GM20431 (cell line): ENCODE measurements around the gene APOC3.

Source experiments
- in situ Hi-C: fragments of 300-500 bp; cut with MseI, MboI; formaldehyde crosslinking; loops from one replicate; pipeline ENCODE4 v1.15.0; 2020; ENCODE audit warnings: low sequenced_read_pairs; ENCODE audit not compliant: unreplicated experiment

APOC3 gene

DNA sequence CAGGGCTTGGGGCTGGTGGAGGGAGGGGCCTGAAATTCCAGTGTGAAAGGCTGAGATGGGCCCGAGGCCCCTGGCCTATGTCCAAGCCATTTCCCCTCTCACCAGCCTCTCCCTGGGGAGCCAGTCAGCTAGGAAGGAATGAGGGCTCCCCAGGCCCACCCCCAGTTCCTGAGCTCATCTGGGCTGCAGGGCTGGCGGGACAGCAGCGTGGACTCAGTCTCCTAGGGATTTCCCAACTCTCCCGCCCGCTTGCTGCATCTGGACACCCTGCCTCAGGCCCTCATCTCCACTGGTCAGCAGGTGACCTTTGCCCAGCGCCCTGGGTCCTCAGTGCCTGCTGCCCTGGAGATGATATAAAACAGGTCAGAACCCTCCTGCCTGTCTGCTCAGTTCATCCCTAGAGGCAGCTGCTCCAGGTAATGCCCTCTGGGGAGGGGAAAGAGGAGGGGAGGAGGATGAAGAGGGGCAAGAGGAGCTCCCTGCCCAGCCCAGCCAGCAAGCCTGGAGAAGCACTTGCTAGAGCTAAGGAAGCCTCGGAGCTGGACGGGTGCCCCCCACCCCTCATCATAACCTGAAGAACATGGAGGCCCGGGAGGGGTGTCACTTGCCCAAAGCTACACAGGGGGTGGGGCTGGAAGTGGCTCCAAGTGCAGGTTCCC, at the start of gene APOC3:
Gene APOC3 (plus strand): TSS at position 383 of the 659 bp plus-strand sequence. CDS start 676 bp downstream, outside the sequence.
- in situ Hi-C loops: no loop called here

GRCh38 chr11:116782728-116783127, 47.0 kb upstream of the APOC3 start:
- in situ Hi-C loops: loop anchor here (25.0 kb wide), 1 partner anchor 330 kb away; no protein-coding TSS in a partner anchor

DNA sequence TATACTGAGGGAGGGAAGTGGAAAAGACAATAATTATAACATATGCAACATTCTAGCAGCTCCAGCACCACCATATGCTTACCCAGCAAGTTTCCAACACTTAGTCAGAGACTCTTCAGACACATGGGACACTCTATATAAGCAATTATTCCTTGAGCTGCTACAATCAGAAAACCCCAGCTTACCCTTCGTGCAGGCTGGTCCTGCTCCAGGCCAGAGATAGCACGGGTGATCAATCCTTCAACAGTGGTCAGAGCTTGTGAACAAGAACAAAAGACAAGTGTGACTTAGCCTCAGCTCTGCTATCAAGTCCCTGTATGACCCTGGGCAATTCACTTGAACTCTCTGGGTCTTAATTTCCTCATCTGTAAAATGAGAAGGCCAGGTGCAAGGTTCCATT, 43.4 kb upstream of the APOC3 start:
- in situ Hi-C loops: loop anchor here (25.0 kb wide), 1 partner anchor 326 kb away; no protein-coding TSS in a partner anchor

GRCh38 chr11:116786966-116787365, 42.7 kb upstream of the APOC3 start:
- in situ Hi-C loops: loop anchor here (25.0 kb wide), 1 partner anchor 325 kb away; no protein-coding TSS in a partner anchor

- in situ Hi-C loops: loop anchor here (25.0 kb wide), 1 partner anchor 325 kb away; no protein-coding TSS in a partner anchor
These were observed 42.3 kb upstream of the APOC3 start for GRCh38 chr11:116787436-116787785.

- in situ Hi-C loops: loop anchor here (25.0 kb wide), 1 partner anchor 324 kb away; no protein-coding TSS in a partner anchor
These were observed 41.8 kb upstream of the APOC3 start, which contains the start of gene ZPR1 for GRCh38 chr11:116787786-116788486. Gene ZPR1, minus strand, starts transcription at chr11:116788023. Its CDS starts 33 bp downstream, at chr11:116787990.

GRCh38 chr11:116788534-116788933, 41.2 kb upstream of the APOC3 start:
- in situ Hi-C loops: loop anchor here (25.0 kb wide), 1 partner anchor 324 kb away; no protein-coding TSS in a partner anchor

DNA sequence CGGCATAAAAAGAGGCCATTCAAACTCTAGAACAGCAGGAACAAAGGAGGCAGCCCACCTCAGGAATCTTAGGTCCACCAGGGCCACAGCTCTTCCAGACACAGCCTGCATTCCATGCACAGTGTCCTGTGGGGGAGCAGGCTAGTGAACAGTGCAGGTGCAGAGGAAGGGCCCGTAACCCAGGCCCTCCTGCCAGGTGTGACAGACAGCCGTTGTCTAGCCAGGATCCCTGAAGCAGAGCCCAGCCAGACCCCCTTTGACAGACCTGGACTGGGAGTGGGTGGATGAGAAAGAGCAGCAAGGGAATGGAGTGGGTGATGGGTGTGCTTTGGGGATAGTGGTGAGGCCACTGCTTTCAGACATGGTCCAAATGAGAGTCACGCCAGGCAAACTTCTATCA, 40.7 kb upstream of the APOC3 start:
- in situ Hi-C loops: loop anchor here (25.0 kb wide), 1 partner anchor 323 kb away; no protein-coding TSS in a partner anchor

- in situ Hi-C loops: loop anchor here (25.0 kb wide), 1 partner anchor 322 kb away; no protein-coding TSS in a partner anchor
These were observed 39.3 kb upstream of the APOC3 start for GRCh38 chr11:116790167-116791001.

DNA sequence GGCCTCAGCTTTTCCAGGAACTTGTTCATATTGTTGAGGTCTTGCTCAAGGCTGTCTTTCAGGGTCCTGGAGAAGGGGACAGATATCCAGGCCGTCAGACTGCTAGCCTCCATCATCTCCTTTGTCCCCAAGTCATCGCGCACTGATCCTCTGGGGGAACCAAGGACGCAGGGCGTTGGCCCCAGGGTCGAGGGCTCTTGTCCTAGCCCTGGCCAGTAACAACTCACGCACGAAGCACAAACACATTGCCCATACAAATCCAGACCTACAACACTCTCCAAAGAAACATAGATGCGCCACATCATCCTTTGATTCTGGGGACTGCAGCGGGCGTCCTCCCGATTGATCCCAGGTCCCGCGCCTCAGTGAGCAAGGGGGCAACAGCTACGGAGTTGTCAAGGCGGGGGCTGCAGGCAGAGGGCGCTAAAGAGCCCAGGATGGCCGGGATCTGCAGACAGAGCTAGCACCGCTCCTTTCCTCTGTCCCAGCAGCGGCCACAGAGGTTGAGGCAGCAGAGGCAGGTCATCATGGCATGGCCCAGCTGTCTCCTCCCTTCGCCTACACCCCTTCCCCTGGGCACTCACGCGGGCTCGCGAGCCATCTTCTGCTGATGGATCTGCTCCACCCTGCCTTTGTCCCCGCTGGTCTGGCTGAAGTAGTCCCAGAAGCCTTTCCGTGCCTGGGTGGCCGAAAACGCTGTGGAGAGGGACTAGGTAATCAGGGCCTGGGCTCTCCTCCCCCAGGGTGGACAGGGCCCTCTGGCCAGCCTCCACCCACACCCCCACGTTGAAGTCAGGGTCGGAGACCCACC, 38.5 kb upstream of the APOC3 start:
- in situ Hi-C loops: loop anchor here (25.0 kb wide), 1 partner anchor 321 kb away; no protein-coding TSS in a partner anchor

DNA sequence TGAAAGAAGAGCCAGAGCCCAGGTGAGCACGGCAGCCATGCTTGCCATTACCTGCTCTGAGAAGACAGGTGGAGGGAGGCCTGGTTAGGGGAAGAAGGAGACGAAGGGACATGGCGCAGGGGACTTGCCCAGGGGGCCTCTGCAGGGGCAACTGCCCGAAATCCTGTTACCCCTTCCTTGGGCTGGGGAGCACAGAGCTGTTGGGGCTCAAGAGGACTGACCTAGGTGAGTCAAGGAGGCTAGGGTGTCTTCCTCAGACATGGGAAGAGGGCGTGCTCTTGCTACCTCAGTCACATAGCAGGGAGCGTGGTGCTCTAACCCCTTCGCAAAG, 37.9 kb upstream of the APOC3 start, which contains the start of gene APOA5:
Gene APOA5 (minus strand): TSS at position 67 of the 331 bp plus-strand sequence. CDS start 19 bp downstream, at position 48.
- in situ Hi-C loops: loop anchor here (25.0 kb wide), 1 partner anchor 321 kb away; no protein-coding TSS in a partner anchor

- in situ Hi-C loops: loop anchor here (25.0 kb wide), 1 partner anchor 320 kb away; no protein-coding TSS in a partner anchor
These were observed 37.4 kb upstream of the APOC3 start for GRCh38 chr11:116792144-116792868.

GRCh38 chr11:116792869-116793771, 36.6 kb upstream of the APOC3 start:
- in situ Hi-C loops: loop anchor here (25.0 kb wide), 1 partner anchor 319 kb away; no protein-coding TSS in a partner anchor

DNA sequence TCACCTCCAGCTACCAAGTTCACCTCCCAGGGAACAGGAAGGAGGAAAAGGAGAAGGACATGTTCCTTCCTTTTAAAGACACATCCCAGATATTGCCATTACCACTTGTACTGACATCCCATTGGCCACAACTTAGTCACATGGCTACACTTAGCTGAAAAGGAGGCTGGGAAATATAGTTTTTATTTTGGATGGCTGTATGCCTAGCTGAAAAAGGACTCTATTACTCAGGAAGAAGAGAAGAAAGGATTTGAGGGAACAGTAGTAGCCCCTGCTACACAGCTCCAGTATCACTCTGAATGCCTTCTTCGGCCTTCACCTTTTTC, 36.0 kb upstream of the APOC3 start:
- in situ Hi-C loops: loop anchor here (25.0 kb wide), 1 partner anchor 319 kb away; no protein-coding TSS in a partner anchor

GRCh38 chr11:116794851-116795250, 34.9 kb upstream of the APOC3 start:
- in situ Hi-C loops: loop anchor here (25.0 kb wide), 1 partner anchor 317 kb away; no protein-coding TSS in a partner anchor

DNA sequence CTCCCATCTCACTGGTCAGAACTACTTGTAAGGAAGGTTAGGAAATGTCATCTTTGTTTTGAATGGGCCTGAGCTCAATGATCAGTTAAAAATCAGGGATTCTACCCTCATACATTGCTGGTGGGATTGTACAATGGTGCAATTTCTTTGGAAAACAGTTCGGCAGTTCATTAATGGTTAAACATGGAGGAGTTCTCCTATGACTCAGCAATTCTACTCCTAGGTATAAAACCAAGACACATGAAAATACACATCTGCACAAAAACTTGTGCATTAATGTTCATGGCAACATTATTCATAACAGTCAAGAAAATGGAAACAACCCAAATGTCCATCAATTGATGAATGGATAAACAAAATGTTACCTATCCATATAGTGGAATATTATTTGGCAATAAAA, 33.2 kb upstream of the APOC3 start:
- in situ Hi-C loops: loop anchor here (25.0 kb wide), 1 partner anchor 316 kb away; no protein-coding TSS in a partner anchor

DNA sequence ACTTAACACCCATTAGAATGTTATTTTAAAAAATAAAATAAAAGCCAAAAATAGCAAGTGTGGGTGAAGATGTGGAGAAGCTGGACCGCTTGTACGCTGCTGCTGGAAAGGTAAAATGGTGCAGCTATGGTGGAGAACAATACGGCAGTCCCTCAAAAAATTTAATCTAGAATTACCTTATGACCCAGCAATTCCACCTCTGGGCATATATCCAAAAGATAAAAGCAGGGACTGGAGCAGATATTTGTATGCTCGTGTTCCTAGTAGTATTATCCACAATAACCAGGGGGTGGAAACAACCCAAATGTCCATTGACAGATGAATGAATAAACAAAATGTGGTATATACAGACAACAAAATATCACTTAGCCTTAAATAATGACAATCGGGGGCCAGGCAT, 31.9 kb upstream of the APOC3 start:
- in situ Hi-C loops: loop anchor here (25.0 kb wide), 1 partner anchor 314 kb away; no protein-coding TSS in a partner anchor
